ENCODE results near the gene SP6.

Gene SP6

GRCh38 chr17:47884427-47884740 lies 33.4 kb upstream of the SP6 start:
- DNase-seq (ENCODE audit: low read depth), result no peak
- no peak overlapping the region for H3K4me3 ChIP-seq (replicated peaks; ENCODE audit: low read depth, low read length)
- no peak for TF ChIP-seq CTCF (IDR thresholded peaks at IDR 0.05; ENCODE audit: low read length, missing control alignments)

GRCh38 chr17:47883589-47884426 lies 32.8 kb upstream of the SP6 start:
- no peak for TF ChIP-seq CTCF (IDR thresholded peaks at IDR 0.05; ENCODE audit: low read length, missing control alignments)
- DNase-seq (ENCODE audit: low read depth), result no peak
- H3K4me3 ChIP-seq (replicated peaks; ENCODE audit: low read depth, low read length), result no peak overlapping the region

- TF ChIP-seq CTCF (IDR thresholded peaks at IDR 0.05; ENCODE audit: low read length, missing control alignments), result no peak
- no peak overlapping the region for H3K4me3 ChIP-seq (replicated peaks; ENCODE audit: low read depth, low read length)
- no peak for DNase-seq (ENCODE audit: low read depth)
These were observed 32.0 kb upstream of the SP6 start for GRCh38 chr17:47882695-47883588.

GRCh38 chr17:47882247-47882646 lies 31.3 kb upstream of the SP6 start:
- no peak for TF ChIP-seq CTCF (IDR thresholded peaks at IDR 0.05; ENCODE audit: low read length, missing control alignments)
- no peak for DNase-seq (ENCODE audit: low read depth)
- no peak overlapping the region for H3K4me3 ChIP-seq (replicated peaks; ENCODE audit: low read depth, low read length)

GRCh38 chr17:47879776-47880454 lies 29.0 kb upstream of the SP6 start:
- no peak for DNase-seq (ENCODE audit: low read depth)

More at GRCh38 chr17:47879776-47880454, 29.0 kb upstream of the SP6 start:
- no peak for TF ChIP-seq CTCF (IDR thresholded peaks at IDR 0.05; ENCODE audit: low read length, missing control alignments)
- no peak overlapping the region for H3K4me3 ChIP-seq (replicated peaks; ENCODE audit: low read depth, low read length)
